Measurements from ENCODE around the gene EMC7. TPM values are rescaled to one million over a fixed set of nuclear protein-coding genes. Genes with fewer than 3 reads are reported as not detected.

EMC7 gene
- polyA plus RNA-seq, 2 of the 4 experiments (the other 2 are of a cell fraction) = 129 to 221 TPM

GRCh38 chr15:34038023-34038870 is 63.4 kb downstream of the EMC7 start (continued):
- TF ChIP-seq REST (IDR thresholded peaks at IDR 0.05) (no peak), KDM5A (IDR thresholded peaks at IDR 0.05) (no peak), EP300 (IDR thresholded peaks at IDR 0.05) (no peak), ATOH8 (CRISPR knock-in tag; IDR thresholded peaks at IDR 0.05; ENCODE audit: low read depth) (no peak), ZC3H11A (IDR thresholded peaks at IDR 0.05) (no peak), SMC3 (IDR thresholded peaks at IDR 0.05) (no peak), POLR2A (IDR thresholded peaks at IDR 0.05; ENCODE audit: low read length) (peak; percentile 95), EHMT2 (IDR thresholded peaks at IDR 0.05; ENCODE audit: low read depth) (no peak)
- TF ChIP-seq, protein P1, sequence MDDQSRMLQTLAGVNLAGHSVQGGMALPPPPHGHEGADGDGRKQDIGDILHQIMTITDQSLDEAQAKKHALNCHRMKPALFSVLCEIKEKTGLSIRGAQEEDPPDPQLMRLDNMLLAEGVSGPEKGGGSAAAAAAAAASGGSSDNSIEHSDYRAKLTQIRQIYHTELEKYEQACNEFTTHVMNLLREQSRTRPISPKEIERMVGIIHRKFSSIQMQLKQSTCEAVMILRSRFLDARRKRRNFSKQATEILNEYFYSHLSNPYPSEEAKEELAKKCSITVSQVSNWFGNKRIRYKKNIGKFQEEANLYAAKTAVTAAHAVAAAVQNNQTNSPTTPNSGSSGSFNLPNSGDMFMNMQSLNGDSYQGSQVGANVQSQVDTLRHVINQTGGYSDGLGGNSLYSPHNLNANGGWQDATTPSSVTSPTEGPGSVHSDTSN (IDR thresholded peaks at IDR 0.05) = 0 out of 2 replicates have a peak, but pooled peaks have one; percentile 20

Other genes starting within 250 kb of the EMC7 start
- gene CHRM5, start 133.4 kb downstream of the EMC7 start, polyA plus RNA-seq (2011; rRNA removed) = 0.01 TPM in 1 of 2 replicates, not detected in the other
- gene CHRM5, start 133.4 kb downstream of the EMC7 start, polyA plus RNA-seq (2017; fragmentation: RNase III; extraction: RNeasy Plus Mini Kit Qiagen cat#74134 plus additional on column Dnase treatment) = not detected in 3 replicates
- gene AVEN, start 62.7 kb downstream of the EMC7 start, polyA plus RNA-seq (2011; rRNA removed) = 27.2 and 29.3 TPM in 2 replicates
- 23.8 to 26.2 TPM (median 25.3 TPM) in 3 replicates for gene AVEN, start 62.7 kb downstream of the EMC7 start, polyA plus RNA-seq (2017; fragmentation: RNase III; extraction: RNeasy Plus Mini Kit Qiagen cat#74134 plus additional on column Dnase treatment)
- 4.5 and 4.7 TPM in 2 replicates for gene PGBD4, start 221 bp upstream of the EMC7 start, polyA plus RNA-seq (2011; rRNA removed)
- gene PGBD4, start 221 bp upstream of the EMC7 start, polyA plus RNA-seq (2017; fragmentation: RNase III; extraction: RNeasy Plus Mini Kit Qiagen cat#74134 plus additional on column Dnase treatment) = 3.7 to 4.3 TPM (median 4.0 TPM) in 3 replicates
- gene KATNBL1, start 108.2 kb upstream of the EMC7 start, polyA plus RNA-seq (2011; rRNA removed) = 46.6 and 75.8 TPM in 2 replicates
- 35.2 to 40.1 TPM (median 40.0 TPM) in 3 replicates for gene KATNBL1, start 108.2 kb upstream of the EMC7 start, polyA plus RNA-seq (2017; fragmentation: RNase III; extraction: RNeasy Plus Mini Kit Qiagen cat#74134 plus additional on column Dnase treatment)
- gene EMC4, start 123.2 kb upstream of the EMC7 start, polyA plus RNA-seq (2011; rRNA removed) = 126 and 150 TPM in 2 replicates
- 221 to 241 TPM (median 234 TPM) in 3 replicates for gene EMC4, start 123.2 kb upstream of the EMC7 start, polyA plus RNA-seq (2017; fragmentation: RNase III; extraction: RNeasy Plus Mini Kit Qiagen cat#74134 plus additional on column Dnase treatment)
- gene SLC12A6, start 235.9 kb upstream of the EMC7 start, polyA plus RNA-seq (2011; rRNA removed) = 21.3 and 21.8 TPM in 2 replicates
- 5.4 to 7.1 TPM (median 6.0 TPM) in 3 replicates for gene SLC12A6, start 235.9 kb upstream of the EMC7 start, polyA plus RNA-seq (2017; fragmentation: RNase III; extraction: RNeasy Plus Mini Kit Qiagen cat#74134 plus additional on column Dnase treatment)
- gene NOP10, start 241.3 kb upstream of the EMC7 start, polyA plus RNA-seq (2011; rRNA removed) = 451 and 688 TPM in 2 replicates
- gene NOP10, start 241.3 kb upstream of the EMC7 start, polyA plus RNA-seq (2017; fragmentation: RNase III; extraction: RNeasy Plus Mini Kit Qiagen cat#74134 plus additional on column Dnase treatment) = 463 to 502 TPM (median 470 TPM) in 3 replicates
- gene NUTM1, start 241.5 kb upstream of the EMC7 start, polyA plus RNA-seq (2011; rRNA removed) = not detected in 2 replicates
- gene NUTM1, start 241.5 kb upstream of the EMC7 start, polyA plus RNA-seq (2017; fragmentation: RNase III; extraction: RNeasy Plus Mini Kit Qiagen cat#74134 plus additional on column Dnase treatment) = not detected in 3 replicates